ENCODE measurements around the gene LSM10. TPM values are rescaled to one million over a fixed set of nuclear protein-coding genes. Genes with fewer than 3 reads are reported as not detected.
A peak's percentile ranks its signal among the peaks of the same experiment; 100 is the strongest.

Gene LSM10
- total and polyA plus RNA-seq, 11 donors: 39.1 to 95.9 (median 49.9) TPM

DNA sequence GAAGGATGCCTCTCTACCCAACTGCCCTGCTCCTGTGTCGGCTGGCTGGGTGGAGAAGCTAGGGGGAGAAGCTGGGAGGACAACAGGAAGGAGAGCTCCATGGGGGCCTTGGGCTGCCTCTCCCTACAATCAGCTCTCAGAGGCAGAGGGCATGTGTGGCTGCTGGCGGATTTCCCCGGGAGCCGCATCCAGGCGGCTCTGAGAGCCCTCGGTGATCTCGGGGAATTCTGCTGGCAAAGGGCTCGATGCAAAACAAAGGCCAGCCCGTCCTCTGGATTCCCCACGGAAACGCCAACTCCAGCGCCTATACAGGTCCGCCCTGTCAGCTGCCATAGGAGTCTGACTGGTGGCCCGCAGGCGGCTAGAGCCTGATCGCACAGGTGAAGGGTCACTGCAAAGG lies 47.9 kb downstream of the LSM10 start:
- Histone ChIP-seq H3K4me3 (no peak overlapping the region), H3K27ac (peak overlapping the region in 11 of 12 donors; percentile 46 to 82 (median 66)), H3K36me3 (peaks cover 0 to 85% (median 67%) of the 10 kb centered on the region in 9 donors), H3K27me3 (no peaks in the 10 kb centered on the region), H3K4me1 (peaks cover 0 to 44% (median 28%) of the 10 kb centered on the region in 12 donors), H3K9me3 (no peaks in the 10 kb centered on the region)
- TF ChIP-seq, protein P1, sequence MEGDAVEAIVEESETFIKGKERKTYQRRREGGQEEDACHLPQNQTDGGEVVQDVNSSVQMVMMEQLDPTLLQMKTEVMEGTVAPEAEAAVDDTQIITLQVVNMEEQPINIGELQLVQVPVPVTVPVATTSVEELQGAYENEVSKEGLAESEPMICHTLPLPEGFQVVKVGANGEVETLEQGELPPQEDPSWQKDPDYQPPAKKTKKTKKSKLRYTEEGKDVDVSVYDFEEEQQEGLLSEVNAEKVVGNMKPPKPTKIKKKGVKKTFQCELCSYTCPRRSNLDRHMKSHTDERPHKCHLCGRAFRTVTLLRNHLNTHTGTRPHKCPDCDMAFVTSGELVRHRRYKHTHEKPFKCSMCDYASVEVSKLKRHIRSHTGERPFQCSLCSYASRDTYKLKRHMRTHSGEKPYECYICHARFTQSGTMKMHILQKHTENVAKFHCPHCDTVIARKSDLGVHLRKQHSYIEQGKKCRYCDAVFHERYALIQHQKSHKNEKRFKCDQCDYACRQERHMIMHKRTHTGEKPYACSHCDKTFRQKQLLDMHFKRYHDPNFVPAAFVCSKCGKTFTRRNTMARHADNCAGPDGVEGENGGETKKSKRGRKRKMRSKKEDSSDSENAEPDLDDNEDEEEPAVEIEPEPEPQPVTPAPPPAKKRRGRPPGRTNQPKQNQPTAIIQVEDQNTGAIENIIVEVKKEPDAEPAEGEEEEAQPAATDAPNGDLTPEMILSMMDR (IDR thresholded peaks at IDR 0.05): no peak
- TF ChIP-seq POLR2A (IDR thresholded peaks at IDR 0.05): no peak
- WGBS, 4 donors: 49 to 69% (median 53%) methylated on average over 13 to 16 of the region's 16 CpGs
- intact Hi-C loops (cut with DNase I): no loop called here
- DNase-seq (peak in 2 of 5 donors; percentile 37 to 61), ATAC-seq (peak in 3 of 4 donors; percentile 32 to 68 (median 41))

DNA sequence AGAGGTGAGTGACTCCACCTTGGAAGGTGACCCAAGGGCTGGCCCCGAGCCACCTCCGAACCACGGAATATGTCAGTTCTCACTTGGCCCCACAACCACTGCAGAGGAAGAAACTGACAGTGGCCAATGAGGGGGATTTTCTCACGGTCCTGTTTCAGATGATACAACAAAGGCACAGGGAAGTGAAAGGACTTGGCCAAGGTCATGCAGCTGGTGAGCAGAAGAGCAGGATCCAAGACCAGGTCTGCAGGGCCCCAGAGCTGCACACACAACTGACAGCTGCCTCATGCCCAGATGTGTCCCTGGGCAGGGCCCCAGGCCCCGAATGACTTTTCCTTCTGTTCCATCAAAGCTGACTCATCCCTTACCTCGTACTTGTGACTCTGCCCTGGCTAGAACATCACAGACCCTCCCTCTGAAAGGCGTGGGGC lies 48.5 kb downstream of the LSM10 start:
- H3K27me3 ChIP-seq: no peaks in the 10 kb centered on the region
- DNase-seq (peak in 1 of 5 donors; percentile 42), ATAC-seq (peak in 2 of 4 donors; percentile 4 to 9)
- no peak overlapping the region for H3K4me3 ChIP-seq
- peaks cover 0 to 44% (median 28%) of the 10 kb centered on the region in 12 donors for H3K4me1 ChIP-seq
- peak overlapping the region in 10 of 12 donors; percentile 46 to 82 (median 68) for H3K27ac ChIP-seq
- no peak for TF ChIP-seq POLR2A (IDR thresholded peaks at IDR 0.05)
- TF ChIP-seq, protein P1 (IDR thresholded peaks at IDR 0.05): no peak
- intact Hi-C loops (cut with DNase I): no loop called here
- H3K36me3 ChIP-seq: peaks cover 0 to 84% (median 62%) of the 10 kb centered on the region in 9 donors
- 56 to 72% (median 62%) methylated on average over 5 to 7 of the region's 7 CpGs for WGBS, 4 donors
- no peaks in the 10 kb centered on the region for H3K9me3 ChIP-seq

DNA sequence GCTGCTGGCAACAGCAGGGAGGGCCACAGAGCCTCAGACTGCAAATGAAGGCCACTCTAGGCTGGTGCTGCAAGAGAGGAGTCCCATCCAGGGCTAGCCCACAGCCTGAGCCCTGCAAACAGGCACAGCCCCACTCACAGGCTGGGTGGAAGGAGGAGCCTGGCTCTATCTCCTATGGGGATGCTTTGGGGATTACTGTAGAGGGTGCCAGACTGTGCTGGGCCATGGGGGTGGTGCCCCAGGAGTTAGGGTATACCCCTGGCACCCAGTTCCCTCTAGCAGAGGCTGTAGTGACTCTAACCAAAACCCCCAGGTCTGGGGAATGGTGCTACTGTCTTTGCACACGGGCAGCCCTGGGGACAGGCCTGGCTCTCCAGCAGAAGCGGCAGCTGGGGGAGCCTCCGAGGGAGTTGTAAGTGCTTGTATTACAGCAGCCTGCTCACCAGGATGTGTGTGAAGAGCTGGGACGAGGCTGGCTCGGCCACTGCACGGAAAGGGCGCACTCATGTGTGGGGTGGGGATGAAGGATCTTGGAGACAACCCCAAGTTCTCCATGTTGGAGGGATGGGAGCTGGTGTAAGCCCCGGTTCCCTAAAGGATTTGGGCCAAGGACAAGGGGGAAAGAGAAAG lies 50.9 kb downstream of the LSM10 start:
- WGBS, 4 donors: 85 to 92% (median 91%) methylated on average over 5 to 8 of the region's 8 CpGs
- Histone ChIP-seq H3K36me3 (peaks cover 0 to 83% (median 57%) of the 10 kb centered on the region in 9 donors), H3K27me3 (no peaks in the 10 kb centered on the region), H3K4me3 (no peak overlapping the region), H3K27ac (no peak overlapping the region), H3K4me1 (peaks cover 0 to 44% (median 26%) of the 10 kb centered on the region in 12 donors), H3K9me3 (no peaks in the 10 kb centered on the region)
- peak in 1 of 5 donors; percentile 40 for DNase-seq
- intact Hi-C loops (cut with DNase I): no loop called here
- ATAC-seq: no peak
- TF ChIP-seq, protein P1 (IDR thresholded peaks at IDR 0.05): no peak
- no peak for TF ChIP-seq POLR2A (IDR thresholded peaks at IDR 0.05)

- intact Hi-C loops (cut with DNase I): no loop called here
- ATAC-seq: no peak
- Histone ChIP-seq H3K27ac (no peak overlapping the region), H3K4me1 (peaks cover 0 to 29% (median 14%) of the 10 kb centered on the region in 12 donors), H3K36me3 (peaks cover 0 to 92% (median 65%) of the 10 kb centered on the region in 9 donors), H3K4me3 (no peak overlapping the region), H3K9me3 (no peaks in the 10 kb centered on the region), H3K27me3 (no peaks in the 10 kb centered on the region)
- WGBS, 4 donors: 87 to 94% (median 91%) methylated on average over 7 of the region's 7 CpGs
- no peak for TF ChIP-seq POLR2A (IDR thresholded peaks at IDR 0.05)
- no peak for DNase-seq
These were observed 52.4 kb downstream of the LSM10 start for GRCh38 chr1:36345353-36345752.

Measured in heart left ventricle (tissue), 16 donors.